HG03025 (cell line): Measurements from ENCODE around the gene KDM4C.
A peak's percentile ranks its signal among the peaks of the same experiment; 100 is the strongest.

Experiments used
- ATAC-seq: cut with Tn5 transposase; IDR thresholded peaks from one replicate; pipeline ENCODE4 v1.9.1; 2021; ENCODE audit warnings: mild to moderate bottlenecking, moderate library complexity; ENCODE audit not compliant: unreplicated experiment, low FRiP score

KDM4C gene

DNA sequence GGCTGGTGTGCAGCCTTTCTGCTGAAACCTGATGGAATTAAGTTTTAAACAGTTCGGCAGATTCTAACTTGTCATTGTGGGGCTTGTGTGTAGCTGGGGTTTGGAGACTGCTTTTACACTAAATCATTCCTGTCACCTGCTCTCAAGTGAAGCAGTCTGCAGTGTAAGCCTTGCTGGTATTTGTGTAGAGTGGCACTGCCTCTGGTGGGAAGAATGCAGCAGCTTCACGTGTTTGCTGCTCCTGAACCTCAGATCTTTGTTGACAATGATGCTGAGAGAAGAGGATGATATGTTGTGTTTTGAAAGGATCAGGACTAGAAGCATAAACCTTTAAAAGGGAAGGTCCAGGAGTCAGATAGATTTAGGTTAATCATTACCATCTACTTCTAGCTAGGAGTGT, 88.1 kb downstream of the KDM4C start:
- ATAC-seq = no peak

DNA sequence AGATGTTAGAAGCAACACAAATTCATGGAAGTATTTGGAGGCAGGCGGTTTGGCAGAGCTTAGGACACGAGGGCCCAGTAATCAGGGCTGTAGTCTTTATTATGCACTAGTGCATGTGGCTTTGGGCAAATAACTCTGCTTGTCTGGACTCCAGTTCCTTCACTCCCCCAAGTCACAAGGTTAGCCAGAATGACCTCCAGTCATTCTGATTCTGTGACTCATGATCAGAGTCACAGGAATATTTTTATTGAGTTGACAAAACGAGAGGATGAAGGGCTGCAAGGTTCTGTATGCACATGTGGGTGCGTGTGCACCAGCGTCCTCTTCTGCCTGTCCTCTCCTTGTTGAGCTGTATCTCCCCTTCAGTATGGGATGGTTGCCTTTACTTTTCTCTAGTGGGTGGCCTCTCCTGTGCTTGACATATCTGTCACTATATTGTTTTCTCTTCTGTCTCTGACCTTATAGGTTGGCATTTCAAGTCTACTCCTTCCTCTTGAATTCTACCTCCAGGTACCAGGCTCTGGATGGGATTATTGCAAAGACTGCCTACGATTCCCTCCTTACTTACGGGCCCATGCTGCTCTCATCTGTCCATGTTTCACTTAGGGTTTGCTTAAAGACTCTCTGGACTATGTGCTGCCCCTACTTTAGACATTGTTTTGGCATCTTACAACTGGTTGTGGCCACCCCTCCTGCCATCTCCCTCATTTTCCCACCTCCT, 94.6 kb downstream of the KDM4C start:
- ATAC-seq = no peak

GRCh38 chr9:6855860-6856259, 98.1 kb downstream of the KDM4C start:
- no peak for ATAC-seq

DNA sequence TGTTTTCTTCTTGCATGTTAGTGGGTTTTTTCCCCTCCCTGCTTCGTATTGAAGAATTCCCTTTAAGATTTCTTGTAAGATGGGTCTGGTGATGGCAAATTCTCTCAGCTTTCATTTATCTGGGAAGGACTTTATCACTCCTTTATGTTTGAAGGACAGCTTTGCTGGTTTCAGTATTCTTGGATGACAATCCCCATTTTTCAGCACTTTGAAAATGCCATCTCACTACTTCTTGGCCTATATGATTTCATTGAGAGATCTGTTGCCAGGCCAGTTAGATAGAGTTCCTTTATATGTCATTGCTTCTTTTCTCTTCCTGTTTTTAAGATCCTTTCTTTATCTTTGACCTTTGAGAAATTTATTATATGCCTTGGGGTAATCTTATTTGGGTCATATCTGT, 106.3 kb downstream of the KDM4C start:
- no peak for ATAC-seq

DNA sequence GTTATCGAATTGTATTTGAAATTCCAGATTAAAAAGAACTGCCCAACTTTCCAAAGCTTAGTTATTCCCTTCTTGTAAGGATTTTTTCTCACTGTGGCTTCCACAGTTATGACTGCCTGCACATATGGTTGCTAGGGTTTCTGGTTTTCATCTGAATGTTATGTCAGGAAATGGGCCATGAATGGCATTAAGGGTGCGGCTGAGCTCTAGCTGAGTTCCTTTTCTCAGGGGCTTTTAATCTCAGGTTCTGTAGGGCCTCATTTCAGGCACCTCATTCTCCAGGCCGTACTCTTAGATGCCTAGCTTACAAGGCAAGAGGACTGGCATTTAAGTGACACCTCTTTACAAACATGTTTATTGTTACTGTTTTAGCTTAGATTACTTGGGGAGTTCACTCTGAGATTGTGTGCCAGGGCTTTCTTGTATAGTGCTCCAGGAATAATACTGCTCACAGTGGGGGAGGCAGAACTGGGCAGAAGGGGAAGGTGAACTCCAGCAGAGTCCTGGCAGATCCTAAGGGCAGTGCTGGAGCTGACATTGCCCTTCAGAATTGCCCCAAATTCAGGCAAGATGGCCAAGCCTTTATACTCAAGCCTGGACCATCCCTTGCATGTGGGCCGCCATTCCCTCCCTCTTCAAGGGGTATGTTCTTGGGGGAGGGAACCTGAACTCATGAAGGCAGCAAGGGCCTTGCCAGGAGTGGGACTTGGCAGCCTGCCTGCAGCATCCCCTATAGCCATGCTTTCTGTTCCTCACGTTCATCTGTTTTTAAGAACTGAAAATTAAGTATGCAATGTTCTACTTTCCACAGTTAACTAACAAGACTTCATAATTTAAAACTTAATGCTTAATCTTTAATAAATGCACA, 111.5 kb downstream of the KDM4C start:
- no peak for ATAC-seq

DNA sequence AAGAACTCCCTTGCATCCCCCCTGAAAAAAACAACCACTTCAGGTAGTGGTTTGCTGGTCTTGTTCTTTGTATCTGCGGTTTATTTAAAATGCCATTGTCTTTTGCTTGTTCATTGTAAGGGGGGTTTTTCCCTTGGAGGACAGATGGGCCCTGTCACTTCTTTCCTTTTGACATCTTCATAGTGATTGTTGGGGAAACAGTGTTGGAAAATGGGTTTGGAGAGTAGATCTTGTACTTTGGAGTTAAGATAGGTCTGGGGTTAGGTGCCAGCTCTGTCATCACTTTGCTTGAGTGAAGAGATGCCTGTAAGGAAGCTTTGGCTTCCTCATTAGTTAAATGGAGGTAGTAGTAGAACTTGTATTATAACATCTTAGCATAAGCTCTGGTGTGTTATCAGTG, 112.4 kb downstream of the KDM4C start:
- no peak for ATAC-seq

DNA sequence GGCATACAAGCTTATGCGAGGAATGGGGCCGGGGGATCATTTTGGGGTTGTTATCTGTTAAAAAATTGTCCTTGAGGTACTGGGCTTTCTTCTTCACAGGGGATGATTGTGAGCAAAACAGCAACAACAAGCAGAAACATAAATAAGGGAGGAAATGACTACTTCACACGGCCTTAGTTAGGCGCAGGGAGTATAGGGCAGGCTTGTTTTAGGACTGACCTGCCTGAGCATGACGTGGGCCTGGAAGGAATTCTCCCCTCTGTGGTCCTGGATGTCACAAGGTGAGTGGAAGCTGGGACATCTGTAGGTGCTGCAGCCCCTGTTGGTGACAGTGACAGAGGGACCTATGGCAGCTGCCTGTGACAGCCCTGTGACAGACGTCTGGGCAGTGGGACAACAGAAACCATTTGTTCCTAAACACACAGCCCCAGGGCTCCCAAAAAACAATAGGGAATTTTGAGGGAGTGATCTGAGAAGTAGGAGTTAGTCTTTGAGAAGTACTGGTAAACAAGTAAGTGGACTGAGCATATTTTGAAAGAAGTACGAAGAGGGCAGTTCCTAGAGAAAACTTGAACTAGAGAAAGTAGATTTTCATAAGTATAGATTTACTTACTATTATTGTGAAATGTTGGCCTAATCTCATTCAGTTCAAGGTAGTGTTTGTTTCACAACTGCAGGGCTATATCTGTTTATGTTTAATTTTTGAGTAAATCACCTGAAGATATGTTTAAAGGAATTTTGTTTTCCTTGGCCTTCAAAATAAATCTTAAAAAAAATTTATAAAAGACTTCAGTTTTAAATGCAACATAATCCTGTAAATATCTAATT, 113.1 kb downstream of the KDM4C start:
- ATAC-seq = no peak

DNA sequence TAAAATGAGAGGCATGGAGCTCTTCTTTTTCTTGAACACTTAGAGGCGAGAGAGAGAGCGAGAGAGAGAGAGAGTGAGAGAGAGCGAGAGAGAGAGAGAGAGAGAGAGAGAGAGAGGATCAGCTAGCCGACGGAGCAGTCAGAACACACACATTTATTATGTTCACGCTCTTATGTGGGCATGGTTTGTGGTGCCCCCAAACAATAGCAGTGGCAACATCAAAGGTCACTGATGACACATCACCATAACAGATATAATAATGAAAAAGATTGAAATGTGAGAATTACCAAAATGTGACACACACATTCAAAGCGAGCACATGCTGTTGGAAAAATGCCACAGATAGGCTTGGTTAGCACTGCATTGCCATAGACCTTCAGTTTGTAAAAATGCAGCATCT, 116.1 kb downstream of the KDM4C start:
- no peak for ATAC-seq

GRCh38 chr9:6876195-6876894, 118.6 kb downstream of the KDM4C start:
- no peak for ATAC-seq

GRCh38 chr9:6877671-6878161, 119.9 kb downstream of the KDM4C start:
- ATAC-seq = no peak

DNA sequence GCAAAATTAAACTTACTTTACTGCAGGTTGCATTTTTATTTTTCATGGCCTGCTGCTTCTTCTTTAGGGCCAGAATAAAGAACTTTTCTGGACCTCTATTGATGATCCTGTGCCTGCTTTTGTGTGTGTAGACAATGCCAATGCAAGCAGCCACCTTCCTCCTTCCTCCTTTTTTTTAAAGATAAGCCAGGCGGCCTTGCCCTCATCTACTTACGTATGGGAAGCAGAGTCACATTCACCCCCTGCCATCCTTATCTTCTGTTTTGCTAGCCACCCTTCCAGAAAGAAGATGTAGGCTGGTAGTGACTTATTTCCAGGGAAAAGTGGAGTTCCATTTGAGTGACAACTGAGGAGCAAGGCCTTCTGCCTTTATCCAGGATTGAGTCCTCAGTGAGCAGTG, 122.9 kb downstream of the KDM4C start:
- ATAC-seq = no peak

DNA sequence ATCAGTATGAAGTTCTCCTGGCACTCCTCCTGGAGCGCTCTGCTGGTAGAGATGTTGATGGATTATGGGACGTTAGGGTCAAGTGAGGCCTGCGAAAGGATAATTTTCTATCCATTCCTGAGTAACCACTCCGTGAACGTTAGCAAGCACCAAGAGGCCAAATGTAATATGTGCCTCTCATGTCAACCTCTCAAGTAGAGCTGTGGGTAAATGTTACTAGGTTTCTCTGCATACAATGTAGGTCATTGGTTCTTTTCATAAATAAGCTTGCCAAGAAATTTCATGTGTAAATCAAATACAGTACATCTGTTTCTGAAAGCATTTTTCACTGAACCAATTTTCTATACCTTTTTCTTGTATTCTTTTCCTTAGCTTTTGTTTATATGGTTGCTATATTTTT, 126.3 kb downstream of the KDM4C start:
- ATAC-seq = no peak

- ATAC-seq = no peak
Observed at GRCh38 chr9:6884990-6885389, 127.2 kb downstream of the KDM4C start.

GRCh38 chr9:6887051-6887450, 129.3 kb downstream of the KDM4C start:
- ATAC-seq = no peak

DNA sequence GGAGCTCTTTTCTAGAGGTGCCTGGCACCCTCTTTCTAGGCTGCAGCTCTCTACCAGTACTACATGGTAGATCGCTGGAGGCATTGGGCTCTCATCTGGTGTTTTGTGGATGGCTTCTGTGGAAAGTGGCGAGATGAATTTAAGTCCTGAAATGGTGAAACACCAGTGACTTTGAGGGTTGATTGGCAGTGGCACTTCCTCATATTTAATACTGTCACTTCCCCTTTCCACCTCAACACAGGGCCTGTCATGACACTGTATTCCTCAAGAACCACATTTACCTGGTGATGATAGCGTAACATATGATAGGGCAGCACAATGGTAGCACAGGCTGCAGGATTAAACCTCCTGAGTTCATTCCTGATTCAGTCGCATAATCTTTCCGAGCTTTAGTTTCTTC, 132.1 kb downstream of the KDM4C start:
- ATAC-seq = no peak

GRCh38 chr9:6893350-6894131, 135.8 kb downstream of the KDM4C start:
- ATAC-seq = peak; percentile 42

- ATAC-seq = peak; percentile 87
Observed at GRCh38 chr9:6894135-6894534, 136.4 kb downstream of the KDM4C start.

DNA sequence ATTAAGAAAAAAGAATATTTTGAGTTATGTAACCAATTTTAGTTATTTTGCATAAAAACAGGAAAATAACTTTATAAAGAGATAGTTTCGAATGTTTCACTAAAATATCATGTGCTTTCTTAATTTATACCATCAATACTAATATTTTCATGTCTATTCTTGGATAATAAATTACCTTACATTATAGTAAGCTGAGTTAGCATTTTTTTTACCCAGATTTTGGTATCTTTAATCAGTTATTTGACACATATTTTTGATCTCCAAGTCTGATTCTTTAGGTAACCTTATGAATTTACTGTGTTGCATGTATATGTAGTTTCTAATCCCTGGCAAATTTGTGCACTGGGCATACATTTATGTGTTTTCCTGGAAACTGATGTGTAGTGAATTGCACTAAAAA, 138.0 kb downstream of the KDM4C start:
- ATAC-seq = no peak

- ATAC-seq = no peak
Observed at GRCh38 chr9:6896562-6896961, 138.8 kb downstream of the KDM4C start.
